PC-9 (cell line): ENCODE measurements around the gene ZNF648. TPM values are rescaled to one million over a fixed set of nuclear protein-coding genes. Genes with fewer than 3 reads are reported as not detected.
A peak's percentile ranks its signal among the peaks of the same experiment; 100 is the strongest.

ENCODE experiments used
- BruUV-seq: library from RNA; stranded (reverse); fragments of 400-500 nt; replicated peaks from 2 replicates; lab custom pipeline; 2021; lab: Mats Ljungman, UMichigan
- CTCF ChIA-PET: fragments of 300-600 bp; sonication (Branson Sonifier 250); formaldehyde crosslinking; loops from one replicate; lab custom pipeline; 2022; ENCODE audit warnings: antibody characterized with exemption; lab: Charles Lee
- POLR2A ChIA-PET: fragments of 300-600 bp; sonication (Branson Sonifier 250); formaldehyde crosslinking; loops from one replicate; lab custom pipeline; 2022; ENCODE audit warnings: antibody characterized with exemption; ENCODE audit not compliant: unreplicated experiment; lab: Charles Lee
- DNase-seq, 2 experiments: peaks; one replicate each; pipeline versions ENCODE4 v3.0.0 to v3.0.0-alpha.2; 2015 to 2022; ENCODE audit warnings: mixed read lengths in 1 of 2
- H2AFZ ChIP-seq: fragments of 200-600 bp; sonication (generic); 2 replicates; pipeline ENCODE4 v1.8.1; 2017; ENCODE audit warnings: antibody characterized with exemption
- H3F3A ChIP-seq: fragments of 200-600 bp; sonication (generic); 2 replicates; pipeline ENCODE4 v1.8.1; 2017; ENCODE audit warnings: antibody characterized with exemption, mild to moderate bottlenecking, low read depth; ENCODE audit not compliant: insufficient read depth
- H3K27ac ChIP-seq: fragments of 200-600 bp; sonication (generic); 2 replicates; pipeline ENCODE4 v1.6.1; 2016; ENCODE audit warnings: mixed run types
- H3K27me3 ChIP-seq: fragments of 200-600 bp; sonication (generic); 2 replicates; pipeline ENCODE4 v1.6.1; 2016; ENCODE audit warnings: low read depth, mixed run types; ENCODE audit not compliant: insufficient read depth
- H3K36me3 ChIP-seq: fragments of 200-600 bp; sonication (generic); 2 replicates; pipeline ENCODE4 v1.6.1; 2016; ENCODE audit warnings: low read depth, mixed run types
- H3K4me1 ChIP-seq: fragments of 200-600 bp; sonication (generic); replicated peaks from 2 replicates; pipeline ENCODE4 v1.6.1; 2016; ENCODE audit warnings: mixed run types; ENCODE audit not compliant: insufficient read depth
- H3K4me2 ChIP-seq: fragments of 200-600 bp; sonication (generic); 2 replicates; pipeline ENCODE4 v1.6.1; 2017; ENCODE audit warnings: mixed run types
- H3K4me3 ChIP-seq: fragments of 200-600 bp; sonication (generic); 2 replicates; pipeline ENCODE4 v1.6.1; 2016; ENCODE audit warnings: mixed run types
- H3K79me2 ChIP-seq: fragments of 200-600 bp; sonication (generic); 2 replicates; pipeline ENCODE4 v1.6.1; 2017; ENCODE audit warnings: low read depth, mixed run types
- H3K9me2 ChIP-seq: fragments of 200-600 bp; sonication (generic); 2 replicates; pipeline ENCODE4 v1.8.1; 2017; ENCODE audit warnings: mild to moderate bottlenecking; ENCODE audit not compliant: insufficient read depth
- H3K9me3 ChIP-seq: fragments of 200-600 bp; sonication (generic); 2 replicates; pipeline ENCODE4 v1.8.1; 2016; ENCODE audit warnings: low read depth; ENCODE audit not compliant: insufficient read depth
- H4K20me1 ChIP-seq: fragments of 200-600 bp; sonication (generic); 2 replicates; pipeline ENCODE4 v1.8.1; 2017; ENCODE audit not compliant: insufficient read depth
- EZH2 ChIP-seq: fragments of 200-600 bp; sonication (generic); IDR thresholded peaks from 2 replicates; pipeline ENCODE4 v1.8.0; 2017; ENCODE audit warnings: antibody characterized with exemption, low read depth
- intact Hi-C: fragments of 100-400 bp; cut with micrococcal nuclease; formaldehyde crosslinking; loops from one replicate; pipeline ENCODE4 v1.10.0; 2022; ENCODE audit not compliant: unreplicated experiment
- total RNA-seq: library from RNA; stranded (reverse); gene quantifications from 2 replicates; pipeline ENCODE4 v1.2.3, GENCODE V29; 2021
- TF ChIP-seq, protein P1 (sequence below): fragments of 200-600 bp; sonication (generic); conservative IDR thresholded peaks from 2 replicates; pipeline ENCODE4 v1.6.1; 2017; ENCODE audit warnings: mixed run types, antibody characterized with exemption, mild to moderate bottlenecking, moderate library complexity

The ZNF648 gene
- total RNA-seq, 1 experiment from 2014 or later: not detected

- Histone ChIP-seq H3K9me3 (no peaks in the 10 kb centered on the region), H3K4me2 (peak overlapping the region; percentile 30), H3K4me3 (no peak overlapping the region), H3K79me2 (no peaks in the 10 kb centered on the region), H4K20me1 (no peaks in the 10 kb centered on the region), H3K27me3 (no peaks in the 10 kb centered on the region), H3K36me3 (no peaks in the 10 kb centered on the region), H3F3A (peaks cover 19% of the 10 kb centered on the region), H2AFZ (no peak overlapping the region), H3K27ac (peak overlapping the region; percentile 62), H3K4me1 (peaks cover 18% of the 10 kb centered on the region), H3K9me2 (no peaks in the 10 kb centered on the region; the same call in 1 of the 2 replicates)
- ChIA-PET CTCF (interaction anchor here (0.7 kb wide), 1 partner anchor 37 kb away, joined by 3 read pairs; no protein-coding TSS in a partner anchor), POLR2A (no interaction called here)
- no TSS peak for BruUV-seq
- TF ChIP-seq EZH2: no peak
- TF ChIP-seq, protein P1, sequence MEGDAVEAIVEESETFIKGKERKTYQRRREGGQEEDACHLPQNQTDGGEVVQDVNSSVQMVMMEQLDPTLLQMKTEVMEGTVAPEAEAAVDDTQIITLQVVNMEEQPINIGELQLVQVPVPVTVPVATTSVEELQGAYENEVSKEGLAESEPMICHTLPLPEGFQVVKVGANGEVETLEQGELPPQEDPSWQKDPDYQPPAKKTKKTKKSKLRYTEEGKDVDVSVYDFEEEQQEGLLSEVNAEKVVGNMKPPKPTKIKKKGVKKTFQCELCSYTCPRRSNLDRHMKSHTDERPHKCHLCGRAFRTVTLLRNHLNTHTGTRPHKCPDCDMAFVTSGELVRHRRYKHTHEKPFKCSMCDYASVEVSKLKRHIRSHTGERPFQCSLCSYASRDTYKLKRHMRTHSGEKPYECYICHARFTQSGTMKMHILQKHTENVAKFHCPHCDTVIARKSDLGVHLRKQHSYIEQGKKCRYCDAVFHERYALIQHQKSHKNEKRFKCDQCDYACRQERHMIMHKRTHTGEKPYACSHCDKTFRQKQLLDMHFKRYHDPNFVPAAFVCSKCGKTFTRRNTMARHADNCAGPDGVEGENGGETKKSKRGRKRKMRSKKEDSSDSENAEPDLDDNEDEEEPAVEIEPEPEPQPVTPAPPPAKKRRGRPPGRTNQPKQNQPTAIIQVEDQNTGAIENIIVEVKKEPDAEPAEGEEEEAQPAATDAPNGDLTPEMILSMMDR: no peak
- intact Hi-C loops: no loop called here
- peak; percentile 42 to 92 for DNase-seq
Observed at GRCh38 chr1:182107209-182107608, 45.7 kb upstream of the ZNF648 start.

DNA sequence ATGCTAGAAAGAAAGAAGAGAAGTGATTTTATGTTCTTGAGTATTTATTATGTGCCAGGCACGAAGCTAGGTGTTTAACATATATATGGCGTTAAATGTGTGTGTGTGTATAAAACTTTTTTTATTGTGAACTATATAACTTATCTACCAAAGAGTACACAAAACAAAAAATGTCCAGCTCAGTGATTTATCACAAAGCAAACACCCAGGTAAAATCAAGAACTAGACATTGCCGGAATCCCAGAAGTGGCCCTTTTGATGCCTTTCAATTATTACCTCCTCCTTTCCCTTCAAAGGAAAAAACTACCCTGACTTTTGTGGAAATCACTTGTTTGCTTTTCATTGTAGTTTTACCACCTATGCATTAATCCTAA is 40.5 kb upstream of the ZNF648 start:
- Histone ChIP-seq H3K9me3 (0 out of 2 replicates have a peak, but pooled peaks cover 3% of the 10 kb centered on the region), H2AFZ (no peak overlapping the region; the same call in 1 of the 2 replicates), H3K79me2 (no peaks in the 10 kb centered on the region), H3K9me2 (no peaks in the 10 kb centered on the region; the same call in 1 of the 2 replicates), H3K4me2 (peak overlapping the region; percentile 60), H4K20me1 (no peaks in the 10 kb centered on the region), H3K4me1 (peaks cover 27% of the 10 kb centered on the region), H3K36me3 (no peaks in the 10 kb centered on the region), H3K27ac (peak overlapping the region; percentile 54), H3K27me3 (no peaks in the 10 kb centered on the region), H3F3A (peaks cover 17% of the 10 kb centered on the region), H3K4me3 (no peak overlapping the region; the same call in 1 of the 2 replicates)
- POLR2A ChIA-PET: interaction anchor here (0.6 to 1.3 kb wide), 2 partner anchors 94 to 290 kb away, joined by 4 to 6 read pairs; no protein-coding TSS in a partner anchor
- no TSS peak for BruUV-seq
- no peak for TF ChIP-seq EZH2
- TF ChIP-seq, protein P1: no peak
- CTCF ChIA-PET: interaction anchor here (0.5 to 1.3 kb wide), 4 partner anchors 14 to 1729 kb away, joined by 3 to 4 read pairs (median 4); no protein-coding TSS in a partner anchor
- DNase-seq: no peak
- intact Hi-C loops: no loop called here

DNA sequence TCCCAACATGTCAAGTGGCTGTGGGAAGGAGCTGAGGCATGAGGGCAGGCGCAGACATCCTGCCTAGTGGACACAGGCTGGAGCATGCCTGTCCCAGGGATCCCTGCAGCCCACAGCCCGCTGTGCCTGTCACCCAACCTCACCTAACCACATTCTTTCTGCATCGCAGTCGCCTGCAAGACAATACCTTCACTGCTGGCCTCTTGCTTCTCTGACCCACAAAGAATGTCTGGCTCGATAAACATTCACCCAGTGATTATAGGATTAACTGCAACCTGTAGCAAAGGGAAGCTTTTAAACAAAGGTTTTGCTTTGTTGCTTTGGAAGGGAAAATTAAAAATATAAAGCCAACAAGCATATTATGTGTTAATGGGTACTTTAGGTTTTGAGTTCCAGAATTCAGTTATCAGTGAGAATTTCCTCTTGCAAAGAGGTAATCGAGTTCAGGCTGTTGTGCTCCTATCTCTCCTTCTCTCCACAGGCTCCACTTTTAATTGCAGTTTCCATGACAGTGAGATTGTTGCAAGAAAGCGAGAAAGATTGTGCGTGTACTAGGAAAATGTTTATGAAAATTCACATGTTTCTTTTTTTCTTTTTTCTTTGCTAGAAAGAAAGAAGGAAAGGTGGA is 40.0 kb upstream of the ZNF648 start:
- BruUV-seq: no TSS peak
- CTCF ChIA-PET: interaction anchor here (0.5 to 1.3 kb wide), 5 partner anchors 14 to 1729 kb away, joined by 3 to 6 read pairs (median 4); partner anchors contain the start of gene GLUL
- Histone ChIP-seq H3K4me1 (peaks cover 24% of the 10 kb centered on the region), H2AFZ (no peak overlapping the region; the same call in 1 of the 2 replicates), H3K4me2 (peak overlapping the region; percentile 60), H3K27me3 (no peaks in the 10 kb centered on the region), H3K9me3 (0 out of 2 replicates have a peak, but pooled peaks cover 3% of the 10 kb centered on the region), H3F3A (peaks cover 12% of the 10 kb centered on the region), H3K36me3 (no peaks in the 10 kb centered on the region), H3K4me3 (peak overlapping the region; percentile 0; the same call in 1 of the 2 replicates), H4K20me1 (no peaks in the 10 kb centered on the region), H3K9me2 (no peaks in the 10 kb centered on the region; the same call in 1 of the 2 replicates), H3K79me2 (no peaks in the 10 kb centered on the region), H3K27ac (peak overlapping the region; percentile 54)
- intact Hi-C loops: loop anchor here (1.0 kb wide), 5 partner anchors 13 to 296 kb away; partner anchors contain the start of gene GLUL
- TF ChIP-seq, protein P1: no peak
- no peak for TF ChIP-seq EZH2
- DNase-seq: peak; percentile 91 to 95
- POLR2A ChIA-PET: interaction anchor here (0.6 to 1.3 kb wide), 3 partner anchors 80 to 291 kb away, joined by 3 to 6 read pairs (median 4); no protein-coding TSS in a partner anchor
